PC-3 (cell line): ENCODE measurements around the gene DLG2. TPM values are rescaled to one million over a fixed set of nuclear protein-coding genes. Genes with fewer than 3 reads are reported as not detected.

Experiments
- ATAC-seq: fragments of 200-7000 bp; cut with Tn5 transposase; 2 replicates; pipeline ENCODE4 v1.9.1; 2020; ENCODE audit warnings: mild to moderate bottlenecking, moderate library complexity
- BruUV-seq: library from RNA; stranded (reverse); fragments of 400-500 nt; replicated peaks from 2 replicates; lab custom pipeline; 2021; lab: Mats Ljungman, UMichigan
- CTCF ChIA-PET: fragments of 300-600 bp; sonication (Branson Sonifier 250); formaldehyde crosslinking; loops from one replicate; lab custom pipeline; 2022; ENCODE audit warnings: antibody characterized with exemption; lab: Charles Lee
- POLR2A ChIA-PET: fragments of 300-600 bp; sonication (Branson Sonifier 250); formaldehyde crosslinking; loops from one replicate; lab custom pipeline; 2022; ENCODE audit warnings: antibody characterized with exemption; ENCODE audit not compliant: unreplicated experiment; lab: Charles Lee
- DNase-seq: peaks from one replicate; pipeline ENCODE4 v3.0.0-alpha.2; 2015
- H2AFZ ChIP-seq: fragments of 300-600 bp; sonication (generic); 2 replicates; pipeline ENCODE4 v1.6.0; 2016; ENCODE audit warnings: antibody characterized with exemption, low read length
- H3F3A ChIP-seq: fragments of 300-600 bp; sonication (generic); one replicate; pipeline ENCODE4 v1.6.0; 2017; ENCODE audit warnings: antibody characterized with exemption, low read length, control low read depth, mild to moderate bottlenecking; ENCODE audit not compliant: unreplicated experiment
- H3K27ac ChIP-seq: fragments of 300-600 bp; sonication (generic); 2 replicates; pipeline ENCODE4 v1.5.1; 2016; ENCODE audit warnings: mild to moderate bottlenecking, low read length
- H3K27me3 ChIP-seq: fragments of 300-600 bp; sonication (generic); 2 replicates; pipeline ENCODE4 v1.6.1; 2016; ENCODE audit warnings: low read length, mixed read lengths
- H3K36me3 ChIP-seq: fragments of 300-600 bp; sonication (generic); 2 replicates; pipeline ENCODE4 v1.6.1; 2016; ENCODE audit warnings: low read depth, mixed run types, low read length, mixed read lengths
- H3K4me1 ChIP-seq: fragments of 300-600 bp; sonication (generic); 2 replicates; pipeline ENCODE4 v1.5.1; 2016; ENCODE audit warnings: low read length; ENCODE audit not compliant: insufficient read depth
- H3K4me2 ChIP-seq: fragments of 300-600 bp; sonication (generic); 2 replicates; pipeline ENCODE4 v1.6.0; 2016; ENCODE audit warnings: low read length
- H3K4me3 ChIP-seq: fragments of 300-600 bp; sonication (generic); 2 replicates; pipeline ENCODE4 v1.5.1; 2016; ENCODE audit warnings: mild to moderate bottlenecking, low read length, mixed read lengths
- H3K79me2 ChIP-seq: fragments of 300-600 bp; sonication (generic); 2 replicates; pipeline ENCODE4 v1.6.1; 2017; ENCODE audit warnings: low read length, mixed read lengths
- H3K9ac ChIP-seq: fragments of 300-600 bp; sonication (generic); 2 replicates; pipeline ENCODE4 v1.6.0; 2016; ENCODE audit warnings: mild to moderate bottlenecking, low read length
- H3K9me2 ChIP-seq: fragments of 300-600 bp; sonication (generic); replicated peaks from 2 replicates; pipeline ENCODE4 v1.6.1; 2016; ENCODE audit warnings: mixed run types, low read length, mixed read lengths
- H3K9me3 ChIP-seq: fragments of 300-600 bp; sonication (generic); 2 replicates; pipeline ENCODE4 v1.6.1; 2016; ENCODE audit warnings: low read length, mixed read lengths
- H4K20me1 ChIP-seq: fragments of 300-600 bp; sonication (generic); 2 replicates; pipeline ENCODE4 v1.6.1; 2016; ENCODE audit warnings: low read length, mixed read lengths
- EZH2 ChIP-seq: fragments of 300-600 bp; sonication (generic); IDR thresholded peaks from one replicate; pipeline ENCODE4 v1.6.1; 2017; ENCODE audit warnings: antibody characterized with exemption, mild to moderate bottlenecking, low read length; ENCODE audit not compliant: unreplicated experiment
- EZH2phosphoT487 ChIP-seq: fragments of 300-600 bp; sonication (generic); IDR thresholded peaks from 2 replicates; pipeline ENCODE4 v1.6.1; 2018; ENCODE audit warnings: mild to moderate bottlenecking, antibody characterized with exemption, low read length, borderline replicate concordance
- intact Hi-C: fragments of 100-400 bp; cut with micrococcal nuclease; formaldehyde crosslinking; loops from 2 replicates; pipeline ENCODE4 v1.9.0; 2023
- total RNA-seq: library from RNA; depleted of rRNA; stranded (reverse); fragments of >200 nt; gene quantifications from 2 replicates; pipeline ENCODE4 v1.2.3, GENCODE V29; 2014
- TF ChIP-seq, protein P1 (sequence below): fragments of 300-600 bp; sonication (generic); conservative IDR thresholded peaks from 2 replicates; pipeline ENCODE4 v1.5.1; 2017; ENCODE audit warnings: antibody characterized with exemption, low read depth, mild to moderate bottlenecking, low read length

Gene DLG2
- total RNA-seq, 1 experiment from 2014 or later = 0.58 TPM

GRCh38 chr11:85602526-85603213, 24.5 kb downstream of the DLG2 start:
- H3K79me2 ChIP-seq = no peaks in the 10 kb centered on the region
- H3F3A ChIP-seq = no peaks in the 10 kb centered on the region
- H3K36me3 ChIP-seq = no peaks in the 10 kb centered on the region
- no peaks in the 10 kb centered on the region for H4K20me1 ChIP-seq
- no peak overlapping the region for H3K4me2 ChIP-seq
- TF ChIP-seq EZH2 = no peak
- TF ChIP-seq, protein P1, sequence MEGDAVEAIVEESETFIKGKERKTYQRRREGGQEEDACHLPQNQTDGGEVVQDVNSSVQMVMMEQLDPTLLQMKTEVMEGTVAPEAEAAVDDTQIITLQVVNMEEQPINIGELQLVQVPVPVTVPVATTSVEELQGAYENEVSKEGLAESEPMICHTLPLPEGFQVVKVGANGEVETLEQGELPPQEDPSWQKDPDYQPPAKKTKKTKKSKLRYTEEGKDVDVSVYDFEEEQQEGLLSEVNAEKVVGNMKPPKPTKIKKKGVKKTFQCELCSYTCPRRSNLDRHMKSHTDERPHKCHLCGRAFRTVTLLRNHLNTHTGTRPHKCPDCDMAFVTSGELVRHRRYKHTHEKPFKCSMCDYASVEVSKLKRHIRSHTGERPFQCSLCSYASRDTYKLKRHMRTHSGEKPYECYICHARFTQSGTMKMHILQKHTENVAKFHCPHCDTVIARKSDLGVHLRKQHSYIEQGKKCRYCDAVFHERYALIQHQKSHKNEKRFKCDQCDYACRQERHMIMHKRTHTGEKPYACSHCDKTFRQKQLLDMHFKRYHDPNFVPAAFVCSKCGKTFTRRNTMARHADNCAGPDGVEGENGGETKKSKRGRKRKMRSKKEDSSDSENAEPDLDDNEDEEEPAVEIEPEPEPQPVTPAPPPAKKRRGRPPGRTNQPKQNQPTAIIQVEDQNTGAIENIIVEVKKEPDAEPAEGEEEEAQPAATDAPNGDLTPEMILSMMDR = no peak
- no peak for TF ChIP-seq EZH2phosphoT487
- ATAC-seq (no peak), DNase-seq (no peak)
- H3K4me3 ChIP-seq = no peak overlapping the region
- POLR2A ChIA-PET = interaction anchor here (0.6 kb wide), 1 partner anchor 157 kb away, joined by 5 read pairs; no protein-coding TSS in a partner anchor
- intact Hi-C loops = no loop called here
- H2AFZ ChIP-seq = no peak overlapping the region
- H3K27me3 ChIP-seq = no peaks in the 10 kb centered on the region
- no peak overlapping the region for H3K9ac ChIP-seq
- CTCF ChIA-PET = interaction anchor here (0.6 to 0.7 kb wide), 2 partner anchors 141 to 1374 kb away, joined by 3 read pairs; no protein-coding TSS in a partner anchor
- BruUV-seq = no TSS peak
- H3K27ac ChIP-seq = no peak overlapping the region
- H3K4me1 ChIP-seq = no peaks in the 10 kb centered on the region
- no peaks in the 10 kb centered on the region for H3K9me2 ChIP-seq
- no peaks in the 10 kb centered on the region for H3K9me3 ChIP-seq

GRCh38 chr11:85599083-85599482, 28.1 kb downstream of the DLG2 start:
- BruUV-seq = no TSS peak
- Histone ChIP-seq H3K27me3 (no peaks in the 10 kb centered on the region), H3K27ac (no peak overlapping the region), H3K36me3 (no peaks in the 10 kb centered on the region), H2AFZ (no peak overlapping the region), H3K4me1 (no peaks in the 10 kb centered on the region), H3F3A (no peaks in the 10 kb centered on the region), H4K20me1 (no peaks in the 10 kb centered on the region), H3K9me3 (no peaks in the 10 kb centered on the region), H3K9me2 (no peaks in the 10 kb centered on the region), H3K79me2 (no peaks in the 10 kb centered on the region), H3K4me3 (no peak overlapping the region), H3K4me2 (no peak overlapping the region), H3K9ac (no peak overlapping the region)
- ChIA-PET CTCF (no interaction called here), POLR2A (no interaction called here)
- no peak for TF ChIP-seq EZH2phosphoT487
- TF ChIP-seq EZH2 = no peak
- TF ChIP-seq, protein P1 = no peak
- intact Hi-C loops = loop anchor here (5.0 to 10.0 kb wide), 3 partner anchors 63 to 226 kb away; no protein-coding TSS in a partner anchor
- ATAC-seq (no peak), DNase-seq (no peak)

GRCh38 chr11:85596886-85597285, 30.3 kb downstream of the DLG2 start:
- Histone ChIP-seq H3K9me3 (no peaks in the 10 kb centered on the region), H3K36me3 (no peaks in the 10 kb centered on the region), H3K4me1 (no peaks in the 10 kb centered on the region), H3K27ac (no peak overlapping the region), H3F3A (no peaks in the 10 kb centered on the region), H3K9me2 (no peaks in the 10 kb centered on the region), H3K79me2 (no peaks in the 10 kb centered on the region), H3K9ac (no peak overlapping the region), H2AFZ (no peak overlapping the region), H3K4me3 (no peak overlapping the region), H3K27me3 (no peaks in the 10 kb centered on the region), H4K20me1 (no peaks in the 10 kb centered on the region), H3K4me2 (no peak overlapping the region)
- ChIA-PET POLR2A (no interaction called here), CTCF (no interaction called here)
- intact Hi-C loops = loop anchor here (5.0 to 10.0 kb wide), 3 partner anchors 65 to 228 kb away; no protein-coding TSS in a partner anchor
- DNase-seq = no peak
- no peak for ATAC-seq
- no TSS peak for BruUV-seq
- TF ChIP-seq EZH2 (no peak), EZH2phosphoT487 (no peak)
- TF ChIP-seq, protein P1 = no peak
